Naive thymus-derived CD8-positive, alpha-beta T cell (primary cell): ENCODE results near the gene PLEKHG1. TPM values are rescaled to one million over a fixed set of nuclear protein-coding genes. Genes with fewer than 3 reads are reported as not detected.

ENCODE experiments used
- ATAC-seq, 2 donors: fragments of 150-1000 bp; cut with Tn5 transposase in 1 of 2; sonication (Bioruptor Pico), chemical (Tn5 transposase) in 1 of 2; 1 replicate in 1 of 2; 2 replicates in 1 of 2; pipeline ENCODE4 v1.10.0; 2021; ENCODE audit warnings: mild to moderate bottlenecking in 2 of 2, moderate library complexity in 2 of 2
- POLR2A ChIA-PET: fragments of 350-600 bp; sonication (Branson Sonifier 250); formaldehyde crosslinking; loops from one replicate; lab custom pipeline; 2021; ENCODE audit warnings: antibody characterized with exemption; lab: Charles Lee
- DNase-seq, 10 donors: peaks; one replicate each; pipeline versions ENCODE4 v3.0.0 to v3.0.0-alpha.2; 2020 to 2022
- H3K27ac Mint-ChIP-seq, 10 donors: one replicate each; pipeline ENCODE4 v1.8.0; 2020 to 2022; ENCODE audit warnings: mild to moderate bottlenecking in 10 of 10, mixed read lengths in 10 of 10, moderate library complexity in 4 of 10, inconsistent platforms in 1 of 10
- H3K27me3 Mint-ChIP-seq, 5 donors: one replicate each; pipeline ENCODE4 v1.8.0; 2021 to 2022; ENCODE audit warnings: mixed read lengths in 5 of 5
- H3K36me3 Mint-ChIP-seq, 3 donors: one replicate each; pipeline ENCODE4 v1.8.0; 2020 to 2022; ENCODE audit warnings: mixed read lengths in 3 of 3, mild to moderate bottlenecking in 2 of 3, inconsistent platforms in 1 of 3
- H3K4me1 Mint-ChIP-seq, 4 donors: one replicate each; pipeline ENCODE4 v1.8.0; 2021 to 2022; ENCODE audit warnings: mixed read lengths in 4 of 4
- H3K4me3 Mint-ChIP-seq, 10 donors: one replicate each; pipeline ENCODE4 v1.8.0; 2020 to 2022; ENCODE audit warnings: mild to moderate bottlenecking in 10 of 10, mixed read lengths in 10 of 10, moderate library complexity in 6 of 10, inconsistent platforms in 1 of 10
- H3K9me3 Mint-ChIP-seq, 9 donors: one replicate each; pipeline ENCODE4 v1.8.0; 2020 to 2022; ENCODE audit warnings: mixed read lengths in 9 of 9, mild to moderate bottlenecking in 3 of 9, inconsistent platforms in 1 of 9, moderate library complexity in 1 of 9
- polyA plus RNA-seq, 3 donors: library from polyadenylated mRNA; unstranded; fragments of 300-500 nt; fragmentation: Illumina TruSeq; gene quantifications; one replicate each; pipeline ENCODE4 v1.2.3, GENCODE V29; 2021
- total RNA-seq, 8 experiments: library from RNA in 2 of 8; stranded (reverse) in 2 of 8; gene quantifications; one replicate each; pipeline ENCODE4 v1.2.3 and lab custom pipeline; 2021 to 2026

Gene PLEKHG1
- total and polyA plus RNA-seq, 5 experiments from 2014 or later: 0.11 to 5.3 (median 2.8) TPM; not detected in 1

DNA sequence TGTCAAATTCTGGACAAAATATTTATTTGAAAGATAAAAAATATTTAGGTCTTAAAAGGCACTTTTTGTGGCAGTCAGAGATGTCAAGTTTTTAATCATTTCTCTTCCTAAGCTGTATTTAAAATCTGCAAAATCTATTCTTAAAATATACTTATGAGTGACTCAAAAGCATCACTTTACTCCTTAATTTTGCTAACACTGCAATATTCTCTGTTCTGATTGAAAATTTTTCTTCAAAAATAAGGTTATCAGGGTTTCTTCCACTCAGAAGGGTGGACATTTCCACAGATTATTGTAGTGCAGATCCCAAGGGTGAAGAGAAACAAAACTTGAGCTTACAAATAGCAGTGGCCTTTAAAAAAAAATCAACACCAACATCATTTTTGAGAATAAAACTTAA is 27.5 kb downstream of the PLEKHG1 start:
- H3K36me3 Mint-ChIP-seq: no peaks in the 10 kb centered on the region
- H3K4me3 Mint-ChIP-seq: no peak overlapping the region
- H3K27ac Mint-ChIP-seq: peak overlapping the region in 1 of 10 donors; percentile 9
- ATAC-seq (no peak), DNase-seq (no peak)
- H3K9me3 Mint-ChIP-seq: no peaks in the 10 kb centered on the region
- H3K4me1 Mint-ChIP-seq: peaks cover 0 to 62% (median 8%) of the 10 kb centered on the region in 4 donors
- H3K27me3 Mint-ChIP-seq: peaks cover 2 to 31% (median 11%) of the 10 kb centered on the region in 5 donors
- POLR2A ChIA-PET: no interaction called here

DNA sequence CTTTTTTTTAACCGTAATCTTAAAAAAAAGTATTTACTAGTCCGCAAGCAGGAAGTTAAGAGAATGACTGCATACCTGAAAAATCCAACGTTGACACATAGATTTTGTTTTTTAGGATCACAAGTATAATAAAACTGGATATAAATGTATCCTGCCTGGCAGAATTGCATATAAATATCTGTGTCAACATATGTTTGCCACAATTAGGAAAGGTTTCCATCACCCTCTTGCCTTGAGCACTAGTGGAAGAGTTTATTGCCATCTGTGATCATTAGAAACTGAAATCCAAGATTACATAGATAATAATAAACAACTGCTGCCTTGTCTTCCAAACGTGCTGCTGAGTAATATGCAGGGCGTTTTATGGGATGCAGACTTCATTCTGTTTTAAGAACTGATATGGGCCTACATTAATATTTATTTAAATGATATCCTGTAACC is 27.9 kb downstream of the PLEKHG1 start:
- H3K27me3 Mint-ChIP-seq: peaks cover 2 to 29% (median 11%) of the 10 kb centered on the region in 5 donors
- no peak for ATAC-seq
- POLR2A ChIA-PET: no interaction called here
- no peaks in the 10 kb centered on the region for H3K36me3 Mint-ChIP-seq
- DNase-seq: no peak
- no peak overlapping the region for H3K4me3 Mint-ChIP-seq
- peak overlapping the region in 1 of 10 donors; percentile 9 for H3K27ac Mint-ChIP-seq
- H3K9me3 Mint-ChIP-seq: no peaks in the 10 kb centered on the region
- H3K4me1 Mint-ChIP-seq: peaks cover 2 to 62% (median 12%) of the 10 kb centered on the region in 4 donors

DNA sequence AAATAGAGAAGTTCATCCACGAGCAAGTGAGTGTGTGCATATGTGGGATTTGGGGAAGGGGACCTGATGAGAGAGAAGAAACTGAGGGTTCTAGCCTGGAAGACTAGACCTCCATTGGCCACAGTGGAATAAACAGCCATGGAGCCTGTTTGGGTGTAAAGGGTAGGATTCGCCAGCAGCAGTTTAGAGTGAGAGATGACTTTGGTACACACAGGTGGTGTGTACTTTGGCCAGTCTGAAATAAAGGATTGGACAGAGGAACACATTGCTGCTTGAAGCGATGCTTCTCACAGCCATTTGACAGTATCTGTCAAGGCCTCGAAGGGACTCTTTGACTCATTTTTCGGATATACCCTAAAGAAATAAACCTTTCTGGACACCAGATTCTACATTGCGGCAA is 29.2 kb downstream of the PLEKHG1 start:
- Mint-ChIP-seq H3K4me3 (no peak overlapping the region), H3K36me3 (no peaks in the 10 kb centered on the region), H3K27me3 (peaks cover 2 to 35% (median 8%) of the 10 kb centered on the region in 5 donors), H3K27ac (no peak overlapping the region), H3K4me1 (peaks cover 8 to 61% (median 18%) of the 10 kb centered on the region in 4 donors), H3K9me3 (no peaks in the 10 kb centered on the region)
- DNase-seq: no peak
- POLR2A ChIA-PET: no interaction called here
- no peak for ATAC-seq

DNA sequence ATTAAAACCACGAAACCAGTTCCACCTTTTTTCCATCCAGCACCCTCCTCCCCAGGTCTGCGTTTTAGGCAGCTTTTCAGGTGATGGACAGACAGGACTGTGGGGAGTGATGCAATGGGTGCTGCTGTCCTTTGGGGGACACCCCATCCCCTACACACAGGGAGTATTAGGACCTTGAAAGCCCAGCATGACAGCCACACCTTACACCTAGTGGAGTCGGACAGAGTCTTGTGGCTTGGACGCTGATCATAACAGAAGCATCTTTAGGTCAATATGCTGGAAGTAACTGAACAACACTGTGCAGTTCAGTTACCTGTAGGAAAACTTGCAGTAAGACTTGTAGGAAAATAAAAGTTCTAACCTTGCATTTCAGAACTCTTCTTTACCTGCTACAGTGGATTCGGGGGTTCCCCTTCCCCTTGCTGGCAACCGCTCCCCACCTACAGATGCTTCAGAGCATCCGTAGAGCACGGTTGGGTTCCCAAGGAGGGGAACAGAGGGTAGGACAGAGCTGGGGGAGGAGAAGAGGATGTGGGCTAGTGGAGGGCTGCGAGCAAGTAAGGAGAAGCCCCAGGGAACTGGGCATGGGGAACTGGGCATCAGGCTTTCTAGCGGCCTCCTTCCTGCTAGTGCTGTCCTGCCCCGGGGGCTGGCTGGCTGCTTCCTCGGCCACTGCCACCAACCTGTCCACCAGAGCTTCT is 31.7 kb downstream of the PLEKHG1 start:
- Mint-ChIP-seq H3K27me3 (peaks cover 0 to 23% (median 7%) of the 10 kb centered on the region in 5 donors), H3K4me1 (peaks cover 8 to 63% (median 20%) of the 10 kb centered on the region in 4 donors), H3K4me3 (peak overlapping the region in 1 of 10 donors; percentile 60), H3K9me3 (no peaks in the 10 kb centered on the region), H3K36me3 (no peaks in the 10 kb centered on the region), H3K27ac (peak overlapping the region in 1 of 10 donors; percentile 81)
- POLR2A ChIA-PET: no interaction called here
- DNase-seq (peak in 1 of 10 donors; percentile 17), ATAC-seq (peak in 1 of 2 donors; percentile 59)

DNA sequence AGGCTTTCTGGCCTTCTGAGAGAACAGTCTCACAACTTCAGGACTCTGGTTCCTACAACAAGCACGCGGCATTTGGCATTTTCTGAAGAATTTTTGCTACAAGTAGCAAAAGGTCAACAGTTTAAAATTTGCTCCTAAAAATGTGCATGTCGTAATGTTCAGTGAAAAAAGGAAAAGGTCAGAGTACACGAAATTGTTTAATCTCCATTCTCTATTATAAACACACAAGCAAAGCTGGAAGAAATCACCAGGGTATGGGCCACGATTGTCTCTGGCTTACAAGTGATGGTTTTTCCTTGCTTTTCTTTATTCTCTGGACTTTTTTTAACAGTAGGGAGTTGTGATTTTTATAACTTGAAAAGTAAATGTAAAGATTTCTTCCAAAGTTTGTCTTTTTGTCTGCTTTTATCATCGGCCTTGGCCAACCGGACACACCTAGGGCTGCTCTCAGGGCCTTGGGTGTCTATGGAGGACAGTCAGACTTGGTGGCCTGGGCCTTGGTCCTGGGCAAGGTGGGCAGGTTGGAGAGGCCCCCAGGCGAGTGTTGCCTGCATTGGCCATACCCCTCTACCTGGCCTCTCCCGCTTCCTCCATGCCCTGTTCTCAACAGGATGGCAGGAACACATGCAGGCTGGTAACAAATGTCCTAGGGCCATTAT is 32.4 kb downstream of the PLEKHG1 start:
- ATAC-seq (no peak), DNase-seq (no peak)
- Mint-ChIP-seq H3K27me3 (peaks cover 0 to 23% (median 7%) of the 10 kb centered on the region in 5 donors), H3K4me3 (peak overlapping the region in 2 of 10 donors; percentile 81 to 89), H3K9me3 (no peaks in the 10 kb centered on the region), H3K27ac (peak overlapping the region in 2 of 10 donors; percentile 76 to 81), H3K36me3 (no peaks in the 10 kb centered on the region), H3K4me1 (peaks cover 8 to 65% (median 20%) of the 10 kb centered on the region in 4 donors)
- POLR2A ChIA-PET: no interaction called here

DNA sequence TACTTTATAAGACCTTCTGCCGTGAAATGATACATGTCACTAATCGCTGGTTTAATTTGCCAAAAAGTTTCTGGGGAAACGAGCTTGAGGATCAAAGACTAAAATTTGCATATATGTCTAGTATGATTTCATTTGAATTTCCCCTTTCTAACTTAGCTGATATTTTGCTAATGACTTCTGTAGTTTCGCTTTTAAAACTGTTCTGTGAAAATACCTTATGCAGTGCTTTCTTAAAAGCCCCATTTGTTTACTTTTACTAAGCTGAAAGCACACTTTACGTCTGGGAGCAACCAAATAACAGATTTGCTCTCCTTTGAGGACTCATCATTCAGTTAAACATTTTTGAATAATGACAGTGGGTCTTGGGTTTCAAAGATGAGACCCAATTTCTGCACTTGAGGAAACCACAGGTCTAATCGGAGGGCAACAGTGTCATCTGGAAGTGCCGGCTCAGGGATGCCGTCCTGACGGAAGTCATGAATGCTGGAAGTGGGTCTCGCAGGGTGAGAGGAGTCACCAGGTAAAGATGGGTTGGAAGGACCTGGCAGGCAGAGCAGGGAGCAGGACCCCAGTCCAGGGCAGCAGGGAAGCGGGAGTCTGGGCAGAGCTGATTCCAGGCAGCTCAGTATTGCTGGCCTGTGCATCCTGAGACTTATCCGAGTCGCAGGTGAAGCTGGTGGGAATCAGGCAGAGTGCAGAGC is 33.2 kb downstream of the PLEKHG1 start:
- no peaks in the 10 kb centered on the region for H3K36me3 Mint-ChIP-seq
- H3K4me3 Mint-ChIP-seq: peak overlapping the region in 6 of 10 donors; percentile 0 to 89 (median 49)
- no peaks in the 10 kb centered on the region for H3K9me3 Mint-ChIP-seq
- POLR2A ChIA-PET: no interaction called here
- H3K4me1 Mint-ChIP-seq: peaks cover 8 to 62% (median 20%) of the 10 kb centered on the region in 4 donors
- H3K27me3 Mint-ChIP-seq: peaks cover 0 to 27% (median 7%) of the 10 kb centered on the region in 5 donors
- ATAC-seq (no peak), DNase-seq (no peak)
- peak overlapping the region in 6 of 10 donors; percentile 13 to 81 (median 77) for H3K27ac Mint-ChIP-seq

DNA sequence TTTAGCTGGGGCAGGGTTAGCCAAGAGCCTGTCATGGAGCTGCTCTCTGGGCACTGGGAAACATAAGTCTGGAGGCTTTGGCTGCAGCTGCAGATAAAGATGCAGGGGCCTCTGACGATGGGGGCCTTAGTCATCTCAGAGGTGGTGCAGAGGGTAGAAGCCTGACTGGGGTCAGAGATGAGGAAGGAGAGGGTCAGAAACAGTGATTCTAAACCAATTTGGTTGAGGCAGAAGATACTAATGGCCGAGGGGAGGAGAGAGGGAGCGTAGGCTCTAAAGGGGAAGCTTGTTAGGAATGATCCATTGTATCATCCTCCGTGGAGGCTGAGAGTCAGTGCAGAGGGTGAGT is 33.8 kb downstream of the PLEKHG1 start:
- H3K27me3 Mint-ChIP-seq: peaks cover 0 to 31% (median 7%) of the 10 kb centered on the region in 5 donors
- peak overlapping the region in 7 of 10 donors; percentile 13 to 81 (median 76) for H3K27ac Mint-ChIP-seq
- ATAC-seq (no peak), DNase-seq (no peak)
- peaks cover 8 to 62% (median 20%) of the 10 kb centered on the region in 4 donors for H3K4me1 Mint-ChIP-seq
- H3K9me3 Mint-ChIP-seq: no peaks in the 10 kb centered on the region
- POLR2A ChIA-PET: no interaction called here
- peak overlapping the region in 6 of 10 donors; percentile 0 to 89 (median 49) for H3K4me3 Mint-ChIP-seq
- H3K36me3 Mint-ChIP-seq: no peaks in the 10 kb centered on the region

DNA sequence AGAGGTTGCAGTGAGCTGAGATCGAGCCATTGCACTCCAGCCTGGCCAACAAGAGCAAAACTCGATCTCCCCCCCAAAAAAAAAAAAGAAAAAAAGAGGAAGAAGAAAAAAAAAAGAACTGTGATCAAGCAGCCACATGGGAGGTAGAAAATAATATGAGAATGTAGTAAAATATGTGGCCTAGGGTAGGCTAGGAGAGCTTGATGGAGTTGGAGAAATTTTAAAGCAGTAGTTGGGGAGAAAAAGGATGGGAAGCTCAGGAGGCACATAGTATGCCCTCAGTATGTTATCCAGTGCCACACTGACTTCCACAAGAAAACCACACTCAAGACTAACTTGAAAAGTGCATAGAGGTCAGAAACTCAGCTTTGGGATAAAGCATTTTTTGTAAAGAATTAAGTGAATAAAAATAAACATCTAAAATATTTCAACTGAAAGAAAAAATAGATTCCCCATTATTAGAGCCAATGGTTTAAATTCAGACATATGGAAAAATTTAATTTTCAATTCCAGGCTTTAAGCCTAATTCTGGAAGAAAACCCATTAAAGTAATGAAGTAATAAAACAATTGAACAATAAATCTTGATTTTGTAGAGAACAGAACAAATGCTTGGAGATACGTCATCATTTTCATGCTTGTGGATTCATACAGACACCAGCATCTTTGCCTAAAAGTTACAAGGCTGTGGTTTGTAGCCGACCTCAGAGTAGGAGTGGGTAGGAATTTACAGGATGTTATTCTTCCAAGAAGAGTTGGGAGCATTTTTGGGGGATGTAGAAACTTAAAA is 34.7 kb downstream of the PLEKHG1 start:
- Mint-ChIP-seq H3K36me3 (no peaks in the 10 kb centered on the region), H3K4me3 (peak overlapping the region in 2 of 10 donors; percentile 81 to 89), H3K27me3 (peaks cover 0 to 28% (median 2%) of the 10 kb centered on the region in 5 donors), H3K4me1 (peaks cover 8 to 57% (median 20%) of the 10 kb centered on the region in 4 donors), H3K9me3 (no peaks in the 10 kb centered on the region), H3K27ac (peak overlapping the region in 5 of 10 donors; percentile 3 to 81 (median 34))
- POLR2A ChIA-PET: no interaction called here
- no peak for DNase-seq
- ATAC-seq: no peak

DNA sequence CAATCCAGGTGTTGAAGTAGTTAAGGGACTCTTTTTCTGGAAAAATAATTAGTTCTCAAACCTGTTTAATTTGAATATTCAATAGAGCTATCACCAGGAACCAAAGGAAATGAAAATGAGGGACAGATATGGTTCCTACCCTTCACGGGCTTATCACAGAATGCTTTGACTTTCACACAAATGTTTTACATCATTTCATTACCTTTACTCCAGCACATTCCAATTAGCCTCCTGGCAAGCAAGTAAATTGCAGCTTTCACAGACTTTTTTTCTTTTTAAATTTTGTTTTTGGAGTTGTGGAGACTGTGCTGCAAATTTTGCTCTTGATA is 35.2 kb downstream of the PLEKHG1 start:
- no peaks in the 10 kb centered on the region for H3K9me3 Mint-ChIP-seq
- H3K4me1 Mint-ChIP-seq: peaks cover 8 to 59% (median 20%) of the 10 kb centered on the region in 4 donors
- H3K36me3 Mint-ChIP-seq: no peaks in the 10 kb centered on the region
- peak overlapping the region in 1 of 10 donors; percentile 81 for H3K27ac Mint-ChIP-seq
- DNase-seq (no peak), ATAC-seq (no peak)
- peaks cover 0 to 28% (median 4%) of the 10 kb centered on the region in 5 donors for H3K27me3 Mint-ChIP-seq
- POLR2A ChIA-PET: no interaction called here
- H3K4me3 Mint-ChIP-seq: peak overlapping the region in 2 of 10 donors; percentile 5 to 73

DNA sequence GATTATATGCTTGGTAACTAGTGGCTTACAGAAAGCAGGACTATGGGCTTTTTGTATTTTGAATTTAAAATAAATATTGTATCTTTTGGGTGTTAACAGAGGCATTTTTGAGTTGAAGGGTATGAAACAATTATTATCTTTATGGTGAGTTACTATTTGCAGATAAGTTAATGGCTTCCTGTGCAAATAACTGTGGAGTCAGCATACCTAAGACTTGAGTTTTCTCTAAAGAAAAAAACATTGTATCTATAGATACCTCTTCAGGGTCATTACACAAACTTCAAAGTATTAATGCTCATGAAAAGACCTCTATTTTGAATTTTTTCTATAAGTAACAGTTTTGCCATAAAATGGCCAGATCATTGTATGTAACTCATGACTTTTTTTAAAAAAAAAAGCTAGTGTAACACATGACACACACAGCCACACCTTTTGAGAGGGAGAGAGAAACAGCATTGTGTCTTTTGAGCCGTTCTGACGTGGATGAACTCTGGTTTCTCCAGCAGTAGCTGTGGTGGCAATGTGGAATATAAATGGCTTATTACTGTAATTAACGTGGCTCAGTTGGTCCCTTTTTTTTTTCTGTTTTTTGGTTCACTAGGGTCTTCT is 36.3 kb downstream of the PLEKHG1 start:
- Mint-ChIP-seq H3K4me1 (peaks cover 8 to 54% (median 20%) of the 10 kb centered on the region in 4 donors), H3K4me3 (peak overlapping the region in 1 of 10 donors; percentile 54), H3K27ac (peak overlapping the region in 1 of 10 donors; percentile 56), H3K9me3 (no peaks in the 10 kb centered on the region), H3K36me3 (no peaks in the 10 kb centered on the region), H3K27me3 (peaks cover 0 to 27% (median 7%) of the 10 kb centered on the region in 5 donors)
- ATAC-seq (no peak), DNase-seq (no peak)
- POLR2A ChIA-PET: no interaction called here

DNA sequence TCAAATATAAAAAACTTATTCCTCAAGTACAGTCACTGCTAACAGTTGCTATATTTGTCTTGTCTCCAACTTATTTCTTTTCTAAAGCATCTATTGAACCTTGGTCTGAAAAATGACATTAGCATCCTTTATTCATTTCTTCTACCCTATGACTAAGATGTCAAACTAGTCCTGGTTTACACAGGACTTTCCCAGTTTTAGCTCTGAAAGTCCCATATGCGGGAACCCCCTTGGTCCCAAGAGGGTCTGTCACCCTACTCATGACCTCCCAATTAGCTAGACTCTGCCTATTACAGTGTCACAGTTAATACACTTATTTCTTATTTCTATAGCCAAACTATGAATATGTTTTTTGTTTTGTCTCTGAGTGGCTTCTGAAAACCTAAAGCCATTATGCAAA is 37.1 kb downstream of the PLEKHG1 start:
- DNase-seq: no peak
- H3K4me3 Mint-ChIP-seq: peak overlapping the region in 1 of 10 donors; percentile 17

More for the DNA sequence above, 37.1 kb downstream of the PLEKHG1 start:
- no peak for ATAC-seq
- Mint-ChIP-seq H3K27me3 (peaks cover 0 to 27% (median 7%) of the 10 kb centered on the region in 5 donors), H3K9me3 (no peaks in the 10 kb centered on the region), H3K36me3 (no peaks in the 10 kb centered on the region), H3K27ac (peak overlapping the region in 1 of 10 donors; percentile 56), H3K4me1 (peaks cover 8 to 54% (median 17%) of the 10 kb centered on the region in 4 donors)
- POLR2A ChIA-PET: no interaction called here
